ENCODE data around the gene RRAS. TPM values are rescaled to one million over a fixed set of nuclear protein-coding genes. Genes with fewer than 3 reads are reported as not detected.
A peak's percentile ranks its signal among the peaks of the same experiment; 100 is the strongest.

RRAS gene
- total and polyA plus RNA-seq, 2 donors from 2014 or later, result 92.3 to 140 TPM

GRCh38 chr19:49594993-49595818, 44.7 kb downstream of the RRAS start:
- no peak overlapping the region for H3K27ac ChIP-seq (ENCODE audit: low read depth in 2 of 2, low read length in 2 of 2)
- no peak for TF ChIP-seq CTCF (IDR thresholded peaks at IDR 0.05; ENCODE audit: borderline replicate concordance, extremely low read depth, insufficient read depth)
- H3K27me3 ChIP-seq (ENCODE audit: control insufficient read depth, insufficient read depth, low read length), result no peaks in the 10 kb centered on the region
- peaks cover 0 to 24% (median 0%) of the 10 kb centered on the region in 3 donors for H3K36me3 ChIP-seq (ENCODE audit: control insufficient read depth in 2 of 3, insufficient read depth in 3 of 3, low read length in 3 of 3)
- H3K4me1 ChIP-seq (ENCODE audit: control insufficient read depth in 2 of 3, insufficient read depth in 2 of 3, low read depth in 1 of 3, low read length in 3 of 3), result peaks cover 0 to 15% (median 0%) of the 10 kb centered on the region in 3 donors
- peak in 2 of 5 donors; percentile 55 to 72 for DNase-seq
- no peaks in the 10 kb centered on the region for H3K9me3 ChIP-seq (ENCODE audit: control insufficient read depth in 2 of 3, insufficient read depth in 1 of 3, low read length in 3 of 3)
- FAIRE-seq, result no peak
- H3K4me3 ChIP-seq (ENCODE audit: low read length in 3 of 3), result no peak overlapping the region
- no peak overlapping the region for H3K9ac ChIP-seq (ENCODE audit: low read length in 3 of 3)
- intact Hi-C loops (cut with DNase I), result no loop called here

GRCh38 chr19:49594157-49594992, 45.6 kb downstream of the RRAS start:
- peaks cover 0 to 17% (median 0%) of the 10 kb centered on the region in 3 donors for H3K36me3 ChIP-seq (ENCODE audit: control insufficient read depth in 2 of 3, insufficient read depth in 3 of 3, low read length in 3 of 3)
- intact Hi-C loops (cut with DNase I), result no loop called here
- no peak for FAIRE-seq

More at GRCh38 chr19:49594157-49594992, 45.6 kb downstream of the RRAS start:
- Histone ChIP-seq H3K4me1 (ENCODE audit: control insufficient read depth in 2 of 3, insufficient read depth in 2 of 3, low read depth in 1 of 3, low read length in 3 of 3) (peaks cover 0 to 15% (median 0%) of the 10 kb centered on the region in 3 donors), H3K9me3 (ENCODE audit: control insufficient read depth in 2 of 3, insufficient read depth in 1 of 3, low read length in 3 of 3) (no peaks in the 10 kb centered on the region), H3K4me3 (ENCODE audit: low read length in 3 of 3) (no peak overlapping the region), H3K27me3 (ENCODE audit: control insufficient read depth, insufficient read depth, low read length) (no peaks in the 10 kb centered on the region), H3K27ac (ENCODE audit: low read depth in 2 of 2, low read length in 2 of 2) (no peak overlapping the region), H3K9ac (ENCODE audit: low read length in 3 of 3) (peak overlapping the region in 1 of 3 donors; percentile 34)
- DNase-seq, result peak in 1 of 5 donors; percentile 65
- TF ChIP-seq CTCF (IDR thresholded peaks at IDR 0.05; ENCODE audit: borderline replicate concordance, extremely low read depth, insufficient read depth), result no peak

All from kidney (tissue), 14 donors.